Glomerular visceral epithelial cell (primary cell): ENCODE results near the gene SSBP3.

ENCODE experiments used
- DNase-seq: peaks from one replicate; pipeline ENCODE4 v3.0.0-alpha.2; 2016; ENCODE audit errors: extremely low spot score

SSBP3 gene

GRCh38 chr1:54371038-54371941 is 34.9 kb downstream of the SSBP3 start:
- DNase-seq: no peak

- no peak for DNase-seq
Observed at GRCh38 chr1:54370287-54370989, 35.8 kb downstream of the SSBP3 start.

- no peak for DNase-seq
Observed at GRCh38 chr1:54367613-54368012, 38.6 kb downstream of the SSBP3 start.

GRCh38 chr1:54365847-54366246 is 40.3 kb downstream of the SSBP3 start:
- no peak for DNase-seq

GRCh38 chr1:54365398-54365797 is 40.8 kb downstream of the SSBP3 start:
- DNase-seq: no peak

- DNase-seq: no peak
Observed at GRCh38 chr1:54364995-54365394, 41.2 kb downstream of the SSBP3 start.

- no peak for DNase-seq
Observed at GRCh38 chr1:54364582-54364981, 41.6 kb downstream of the SSBP3 start.

- no peak for DNase-seq
Observed at GRCh38 chr1:54363925-54364324, 42.3 kb downstream of the SSBP3 start.

- DNase-seq: no peak
Observed at GRCh38 chr1:54362881-54363340, 43.3 kb downstream of the SSBP3 start.

- DNase-seq: no peak
Observed at GRCh38 chr1:54361342-54361741, 44.9 kb downstream of the SSBP3 start.

GRCh38 chr1:54360165-54361005 is 45.8 kb downstream of the SSBP3 start:
- no peak for DNase-seq

GRCh38 chr1:54359393-54360162 is 46.6 kb downstream of the SSBP3 start:
- DNase-seq: no peak

- no peak for DNase-seq
Observed at GRCh38 chr1:54358503-54359168, 47.6 kb downstream of the SSBP3 start.

GRCh38 chr1:54357967-54358366 is 48.2 kb downstream of the SSBP3 start:
- no peak for DNase-seq

- DNase-seq: no peak
Observed at GRCh38 chr1:54356680-54357147, 49.5 kb downstream of the SSBP3 start.

GRCh38 chr1:54355931-54356679 is 50.1 kb downstream of the SSBP3 start:
- no peak for DNase-seq

GRCh38 chr1:54354899-54355298 is 51.3 kb downstream of the SSBP3 start:
- DNase-seq: no peak

GRCh38 chr1:54353959-54354358 is 52.2 kb downstream of the SSBP3 start:
- DNase-seq: no peak

GRCh38 chr1:54352755-54353154 is 53.4 kb downstream of the SSBP3 start:
- no peak for DNase-seq

GRCh38 chr1:54350360-54350759 is 55.8 kb downstream of the SSBP3 start:
- DNase-seq: no peak
